Astrocyte (in vitro differentiated cells and primary cell): Measurements from ENCODE around the gene SAP30L. TPM values are rescaled to one million over a fixed set of nuclear protein-coding genes. Genes with fewer than 3 reads are reported as not detected.

Experiments
- DNase-seq: peaks from one replicate; pipeline ENCODE4 v3.0.0-alpha.2; 2010; ENCODE audit warnings: low read depth
- FAIRE-seq: peaks from 2 replicates; lab custom pipeline; 2011; peaks lifted over from hg19 to GRCh38; lab: Jason Lieb, UNC
- H2AFZ ChIP-seq: 2 replicates; pipeline ENCODE4 v1.6.0; 2012; ENCODE audit warnings: low read depth, low read length, inconsistent platforms
- H3K27ac ChIP-seq: 2 replicates; pipeline ENCODE4 v1.5.1; 2011; ENCODE audit warnings: low read depth, low read length, inconsistent platforms
- H3K27me3 ChIP-seq: 2 replicates; pipeline ENCODE4 v1.6.0; 2011; ENCODE audit warnings: low read length, inconsistent platforms; ENCODE audit not compliant: insufficient read depth
- H3K36me3 ChIP-seq: 2 replicates; pipeline ENCODE4 v1.5.1; 2011; ENCODE audit warnings: low read length, inconsistent platforms; ENCODE audit not compliant: insufficient read depth
- H3K4me1 ChIP-seq: 2 replicates; pipeline ENCODE4 v1.5.1; 2011; ENCODE audit warnings: low read length, inconsistent platforms; ENCODE audit not compliant: insufficient read depth
- H3K4me2 ChIP-seq: 2 replicates; pipeline ENCODE4 v1.6.0; 2012; ENCODE audit warnings: low read length, inconsistent platforms
- H3K4me3 ChIP-seq: 2 replicates; pipeline ENCODE4 v1.5.1; 2011; ENCODE audit warnings: low read depth, mild to moderate bottlenecking, low read length, inconsistent platforms; ENCODE audit not compliant: insufficient read depth
- H3K79me2 ChIP-seq: 2 replicates; pipeline ENCODE4 v1.6.0; 2012; ENCODE audit warnings: mild to moderate bottlenecking, low read length, inconsistent platforms; ENCODE audit not compliant: insufficient read depth
- H3K9ac ChIP-seq: 2 replicates; pipeline ENCODE4 v1.6.0; 2012; ENCODE audit warnings: mild to moderate bottlenecking, low read length, inconsistent platforms
- H3K9me3 ChIP-seq: 2 replicates; pipeline ENCODE4 v1.5.1; 2012; ENCODE audit warnings: low read depth, mild to moderate bottlenecking, low read length, inconsistent platforms; ENCODE audit not compliant: insufficient read depth
- H4K20me1 ChIP-seq: 2 replicates; pipeline ENCODE4 v1.6.0; 2012; ENCODE audit warnings: low read length, inconsistent platforms; ENCODE audit not compliant: insufficient read depth
- H3K27ac Mint-ChIP-seq: one replicate; pipeline ENCODE4 v1.8.0; 2021; ENCODE audit warnings: mild to moderate bottlenecking, mixed read lengths; ENCODE audit not compliant: unreplicated experiment
- H3K27me3 Mint-ChIP-seq: one replicate; pipeline ENCODE4 v1.8.0; 2021; ENCODE audit warnings: low read depth, mixed read lengths; ENCODE audit not compliant: unreplicated experiment
- H3K36me3 Mint-ChIP-seq: one replicate; pipeline ENCODE4 v1.8.0; 2021; ENCODE audit warnings: low read depth, mixed read lengths; ENCODE audit not compliant: unreplicated experiment
- H3K4me1 Mint-ChIP-seq: one replicate; pipeline ENCODE4 v1.8.0; 2021; ENCODE audit warnings: low read depth, mixed read lengths; ENCODE audit not compliant: unreplicated experiment
- H3K4me3 Mint-ChIP-seq: one replicate; pipeline ENCODE4 v1.8.0; 2021; ENCODE audit warnings: mild to moderate bottlenecking, moderate library complexity, mixed read lengths; ENCODE audit not compliant: unreplicated experiment
- H3K9me3 Mint-ChIP-seq: one replicate; pipeline ENCODE4 v1.8.0; 2021; ENCODE audit warnings: mild to moderate bottlenecking, mixed read lengths; ENCODE audit not compliant: unreplicated experiment
- EZH2 ChIP-seq: IDR thresholded peaks from 2 replicates; pipeline ENCODE4 v1.6.1; 2012; ENCODE audit warnings: mild to moderate bottlenecking, low read length, inconsistent platforms; ENCODE audit not compliant: insufficient read depth
- total RNA-seq: library from RNA; stranded (reverse); gene quantifications from 2 replicates; pipeline ENCODE4 v1.2.1, GENCODE V29; 2021
- TF ChIP-seq, protein P1 (sequence below): IDR thresholded peaks from 2 replicates; pipeline ENCODE4 v1.5.1; 2011; ENCODE audit warnings: low read depth, mild to moderate bottlenecking, inconsistent platforms, low read length, moderate library complexity; ENCODE audit not compliant: insufficient read depth

SAP30L gene
- total RNA-seq, 1 donor from 2014 or later, result 26.3 TPM

DNA sequence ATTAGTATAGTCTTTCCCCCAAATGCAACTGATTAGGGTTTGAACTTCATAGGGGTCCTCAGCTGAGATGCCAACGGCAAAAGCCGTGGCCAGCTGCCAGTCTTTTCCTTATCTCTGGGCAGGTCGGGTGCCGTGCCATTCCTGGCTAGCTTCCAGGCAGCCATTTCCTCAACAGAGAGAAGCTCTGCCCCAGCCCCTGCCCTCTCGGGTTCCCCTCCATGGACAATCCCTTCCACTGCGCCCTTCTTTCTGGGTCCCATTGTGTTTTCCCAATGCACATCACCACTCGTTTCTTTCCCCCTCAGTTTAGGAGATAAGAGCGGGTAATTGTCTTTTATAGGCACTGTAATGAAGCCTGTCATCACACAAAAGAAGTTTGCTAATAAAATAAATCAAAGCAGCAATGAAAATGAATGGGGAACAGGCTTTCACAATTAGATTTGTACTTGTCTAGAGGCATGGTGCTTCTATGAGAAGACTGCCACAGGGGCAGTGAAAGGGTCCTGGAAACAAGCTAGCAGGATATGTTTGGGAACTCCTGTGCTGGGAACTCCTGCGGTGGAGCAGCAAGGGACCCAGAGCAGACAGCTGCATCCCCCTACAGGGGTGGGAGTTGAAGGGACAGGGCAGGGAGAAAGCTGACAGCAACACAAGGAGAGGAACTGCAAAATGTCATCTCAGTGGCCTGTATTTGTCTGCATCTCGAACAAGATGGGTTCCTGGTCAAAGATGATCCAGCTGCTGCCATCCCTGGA lies 48.0 kb upstream of the SAP30L start:
- no peaks in the 10 kb centered on the region for H3K4me1 Mint-ChIP-seq

DNA sequence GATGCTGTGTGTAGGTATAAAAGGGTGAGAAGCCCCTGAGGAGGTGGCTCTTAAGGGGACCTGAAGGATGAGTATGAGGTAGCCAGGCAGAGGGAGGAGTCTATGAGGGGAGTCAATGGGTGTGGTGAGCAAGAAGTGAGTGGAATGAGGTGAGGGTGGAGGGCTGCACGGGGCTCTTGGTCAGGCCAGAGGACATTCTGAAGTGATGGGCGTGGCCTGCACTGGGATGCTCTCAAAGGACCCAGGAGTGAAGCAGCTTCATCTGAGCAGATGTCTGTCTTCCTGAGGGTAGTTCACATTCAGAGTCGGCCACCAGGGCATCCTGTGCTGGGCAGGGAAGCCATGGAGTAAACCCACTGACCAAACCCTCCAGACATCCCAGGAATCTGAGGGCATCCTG lies 45.1 kb upstream of the SAP30L start:
- no peaks in the 10 kb centered on the region for H3K9me3 Mint-ChIP-seq
- peaks cover 16% of the 10 kb centered on the region for H3K36me3 Mint-ChIP-seq
- Histone ChIP-seq H3K4me1 (peaks cover 12% of the 10 kb centered on the region), H3K4me3 (no peak overlapping the region), H4K20me1 (peaks cover 6% of the 10 kb centered on the region), H3K36me3 (peaks cover 7% of the 10 kb centered on the region), H3K4me2 (no peak overlapping the region), H3K79me2 (no peaks in the 10 kb centered on the region), H3K9ac (no peak overlapping the region), H3K27me3 (no peaks in the 10 kb centered on the region), H2AFZ (no peak overlapping the region), H3K9me3 (no peaks in the 10 kb centered on the region), H3K27ac (no peak overlapping the region)
- TF ChIP-seq, protein P1, sequence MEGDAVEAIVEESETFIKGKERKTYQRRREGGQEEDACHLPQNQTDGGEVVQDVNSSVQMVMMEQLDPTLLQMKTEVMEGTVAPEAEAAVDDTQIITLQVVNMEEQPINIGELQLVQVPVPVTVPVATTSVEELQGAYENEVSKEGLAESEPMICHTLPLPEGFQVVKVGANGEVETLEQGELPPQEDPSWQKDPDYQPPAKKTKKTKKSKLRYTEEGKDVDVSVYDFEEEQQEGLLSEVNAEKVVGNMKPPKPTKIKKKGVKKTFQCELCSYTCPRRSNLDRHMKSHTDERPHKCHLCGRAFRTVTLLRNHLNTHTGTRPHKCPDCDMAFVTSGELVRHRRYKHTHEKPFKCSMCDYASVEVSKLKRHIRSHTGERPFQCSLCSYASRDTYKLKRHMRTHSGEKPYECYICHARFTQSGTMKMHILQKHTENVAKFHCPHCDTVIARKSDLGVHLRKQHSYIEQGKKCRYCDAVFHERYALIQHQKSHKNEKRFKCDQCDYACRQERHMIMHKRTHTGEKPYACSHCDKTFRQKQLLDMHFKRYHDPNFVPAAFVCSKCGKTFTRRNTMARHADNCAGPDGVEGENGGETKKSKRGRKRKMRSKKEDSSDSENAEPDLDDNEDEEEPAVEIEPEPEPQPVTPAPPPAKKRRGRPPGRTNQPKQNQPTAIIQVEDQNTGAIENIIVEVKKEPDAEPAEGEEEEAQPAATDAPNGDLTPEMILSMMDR, result no peak
- no peak for TF ChIP-seq EZH2
- H3K4me3 Mint-ChIP-seq, result no peak overlapping the region
- DNase-seq, result no peak
- H3K4me1 Mint-ChIP-seq, result peaks cover 8% of the 10 kb centered on the region
- no peaks in the 10 kb centered on the region for H3K27me3 Mint-ChIP-seq
- H3K27ac Mint-ChIP-seq, result no peak overlapping the region
- FAIRE-seq, result no peak

More for the DNA sequence above, 48.0 kb upstream of the SAP30L start:
- DNase-seq (no peak), FAIRE-seq (no peak)
- H3K4me3 Mint-ChIP-seq, result no peak overlapping the region
- no peak overlapping the region for H3K27ac Mint-ChIP-seq
- H3K36me3 Mint-ChIP-seq, result peaks cover 25% of the 10 kb centered on the region
- peaks cover 10% of the 10 kb centered on the region for H4K20me1 ChIP-seq
- TF ChIP-seq, protein P1, result no peak
- no peak for TF ChIP-seq EZH2
- H3K79me2 ChIP-seq, result no peaks in the 10 kb centered on the region
- no peak overlapping the region for H3K4me3 ChIP-seq
- H3K27me3 Mint-ChIP-seq, result no peaks in the 10 kb centered on the region
- no peak overlapping the region for H3K9ac ChIP-seq
- peaks cover 5% of the 10 kb centered on the region for H3K4me1 ChIP-seq
- H3K27ac ChIP-seq, result no peak overlapping the region
- no peak overlapping the region for H3K4me2 ChIP-seq
- peaks cover 8% of the 10 kb centered on the region for H3K36me3 ChIP-seq
- no peaks in the 10 kb centered on the region for H3K9me3 Mint-ChIP-seq
- H2AFZ ChIP-seq, result no peak overlapping the region
- no peaks in the 10 kb centered on the region for H3K9me3 ChIP-seq
- no peaks in the 10 kb centered on the region for H3K27me3 ChIP-seq

DNA sequence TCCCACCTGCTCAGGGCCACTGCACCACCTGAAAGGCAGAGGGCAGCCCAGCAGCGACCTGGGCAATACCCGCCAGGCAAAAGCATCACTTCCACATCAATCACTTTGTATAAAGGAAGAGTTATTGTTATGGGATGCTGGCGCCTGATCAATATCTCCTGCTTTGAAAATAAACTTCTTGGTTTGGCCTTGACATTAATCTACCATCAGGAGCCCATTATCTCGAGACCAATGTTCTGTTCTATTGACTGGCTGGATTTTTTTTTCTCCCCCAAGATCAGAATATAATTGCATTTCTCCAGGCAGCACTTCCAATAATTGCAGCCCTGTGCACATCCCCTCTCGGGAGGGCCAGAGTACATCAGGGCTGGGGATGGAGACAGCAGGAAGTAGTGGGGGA lies 44.4 kb upstream of the SAP30L start:
- Mint-ChIP-seq H3K4me3 (no peak overlapping the region), H3K9me3 (no peaks in the 10 kb centered on the region), H3K4me1 (peaks cover 11% of the 10 kb centered on the region), H3K36me3 (peaks cover 13% of the 10 kb centered on the region), H3K27ac (no peak overlapping the region), H3K27me3 (no peaks in the 10 kb centered on the region)
- DNase-seq, result no peak
- Histone ChIP-seq H3K27ac (no peak overlapping the region), H3K36me3 (peaks cover 7% of the 10 kb centered on the region), H3K9ac (no peak overlapping the region), H2AFZ (no peak overlapping the region), H4K20me1 (no peaks in the 10 kb centered on the region), H3K4me2 (no peak overlapping the region), H3K27me3 (no peaks in the 10 kb centered on the region), H3K4me3 (no peak overlapping the region), H3K79me2 (no peaks in the 10 kb centered on the region), H3K9me3 (no peaks in the 10 kb centered on the region), H3K4me1 (peaks cover 10% of the 10 kb centered on the region)
- TF ChIP-seq, protein P1, result no peak
- no peak for TF ChIP-seq EZH2
- FAIRE-seq, result no peak
